Heart right ventricle (tissue), 16 donors: Measurements from ENCODE around the gene HACD1. TPM values are rescaled to one million over a fixed set of nuclear protein-coding genes. Genes with fewer than 3 reads are reported as not detected.
"Not testable (repeated sequence)": the region's sequence is repeated elsewhere in the genome, so short reads cannot be mapped to it uniquely, and the experiment has no call there.

Source experiments
- ATAC-seq, 8 donors: fragments of 200-7000 bp; cut with Tn5 transposase; one replicate each; pipeline ENCODE4 v1.9.1; 2020; ENCODE audit warnings: mild to moderate bottlenecking in 8 of 8, moderate library complexity in 8 of 8, moderate number of reproducible peaks in 1 of 8
- DNase-seq, 2 donors: peaks; one replicate each; pipeline ENCODE4 v3.0.0-alpha.2; 2020
- H3K27ac ChIP-seq, 10 donors: fragments of 200-600 bp; sonication (generic) in 2 of 10; one replicate each; pipeline versions ENCODE4 v1.5.0 to v1.8.0; 2020 to 2022; ENCODE audit warnings: mild to moderate bottlenecking in 3 of 10
- H3K27me3 ChIP-seq, 7 donors: fragments of 200-600 bp; one replicate each; pipeline ENCODE4 v1.8.0; 2021 to 2022; ENCODE audit warnings: mild to moderate bottlenecking in 2 of 7
- H3K36me3 ChIP-seq, 9 donors: fragments of 200-600 bp; sonication (generic) in 1 of 9; one replicate each; pipeline versions ENCODE4 v1.5.0 to v1.8.0; 2020 to 2022; ENCODE audit warnings: mild to moderate bottlenecking in 2 of 9
- H3K4me1 ChIP-seq, 9 donors: fragments of 200-600 bp; sonication (generic) in 1 of 9; one replicate each; pipeline versions ENCODE4 v1.5.0 to v1.8.0; 2020 to 2022; ENCODE audit warnings: mild to moderate bottlenecking in 4 of 9
- H3K4me3 ChIP-seq, 10 donors: fragments of 200-600 bp; sonication (generic) in 2 of 10; one replicate each; pipeline versions ENCODE4 v1.5.0 to v1.8.0; 2020 to 2022; ENCODE audit warnings: mild to moderate bottlenecking in 7 of 10, moderate library complexity in 2 of 10
- H3K9me3 ChIP-seq, 11 donors: fragments of 200-600 bp in 10 of 11; sonication (generic) in 2 of 11; one replicate each; pipeline versions ENCODE4 v1.5.0 to v1.8.0; 2013 to 2022; ENCODE audit warnings: mild to moderate bottlenecking in 2 of 11, control low read depth in 1 of 11, moderate library complexity in 1 of 11
- WGBS, 2 donors: extraction: QIAGEN DNeasy Blood & Tissue Kit; methylation state at CpG; one replicate each; pipeline ENCODE4 v1.1.7; 2013; ENCODE audit warnings: inconsistent platforms in 1 of 2; 5-methylcytosine and 5-hydroxymethylcytosine counted together
- intact Hi-C, 10 donors: fragments of 100-400 bp; cut with DNase I; formaldehyde crosslinking; loops; one replicate each; pipeline versions ENCODE4 v1.11.1 to v1.14.2; 2022
- polyA plus RNA-seq, 2 donors: library from polyadenylated mRNA; stranded (reverse); fragments of 200-250 nt; gene quantifications; one replicate each; pipeline ENCODE4 v1.2.3, GENCODE V29; 2013
- total RNA-seq, 10 donors: library from RNA; stranded (reverse); fragmentation: NEBNext Ultra II Directional in 3 of 10; extraction: Animal tissue kit (Norgen Biotek cat#: 25700) in 3 of 10; gene quantifications; one replicate each; pipeline versions ENCODE4 v1.2.1 to v1.2.4, GENCODE V29; 2021 to 2023
- TF ChIP-seq, protein P1 (sequence below), 9 donors: fragments of 200-600 bp; sonication (generic) in 2 of 9; IDR thresholded peaks; one replicate each; pipeline versions ENCODE4 v1.5.0 to v1.8.0; 2021 to 2022; ENCODE audit warnings: antibody characterized with exemption in 9 of 9, mild to moderate bottlenecking in 5 of 9, moderate library complexity in 1 of 9
- donor health status: Arrhythmogenic right ventricular cardiomyopathy.
- donor health status: ischemic (EF 13 %, LVEDD 7.1; RV severe dilation, severe dysfunction).
- donor health status: healthy with polysubstance abuse.
- donor health status: DM: no; HTN: yes; CAD: no.
- donor health status: DM: no; HTN: no; CAD: no.
- donor health status: ischemic (EF 25% LVEDD 6.9; RV normal size, moderate dysfunction).
- donor health status: ischemic (EF 25% LVEDD 5.7; RV mildly dilated, moderate dysfunction).
- donor health status: healthy.
- donor health status: DM: yes; HTN: yes; CAD: no.
- donor health status: Ischemic cardiomyopathy.
- donor health status: ischemic (EF 35%, LVEDD 5.7; RV mildly dilated, moderate dysfunction).
- donor health status: nonischemic (EF 11% LVEDD 7.7; RV severe dilation, severe dysfunction).
- donor health status: DM: yes; HTN: yes; CAD: no.
- donor health status: PGD.
- donor health status: ischemic (EF 29% LVEDD 5.4; RV normal size, mild dysfunction).
- donor health status: nonischemic (EF 23%, LVEDD 6.1; RV moderate dilation, normal function).

HACD1 gene
- total and polyA plus RNA-seq, 12 donors, result 109 to 242 (median 170) TPM

DNA sequence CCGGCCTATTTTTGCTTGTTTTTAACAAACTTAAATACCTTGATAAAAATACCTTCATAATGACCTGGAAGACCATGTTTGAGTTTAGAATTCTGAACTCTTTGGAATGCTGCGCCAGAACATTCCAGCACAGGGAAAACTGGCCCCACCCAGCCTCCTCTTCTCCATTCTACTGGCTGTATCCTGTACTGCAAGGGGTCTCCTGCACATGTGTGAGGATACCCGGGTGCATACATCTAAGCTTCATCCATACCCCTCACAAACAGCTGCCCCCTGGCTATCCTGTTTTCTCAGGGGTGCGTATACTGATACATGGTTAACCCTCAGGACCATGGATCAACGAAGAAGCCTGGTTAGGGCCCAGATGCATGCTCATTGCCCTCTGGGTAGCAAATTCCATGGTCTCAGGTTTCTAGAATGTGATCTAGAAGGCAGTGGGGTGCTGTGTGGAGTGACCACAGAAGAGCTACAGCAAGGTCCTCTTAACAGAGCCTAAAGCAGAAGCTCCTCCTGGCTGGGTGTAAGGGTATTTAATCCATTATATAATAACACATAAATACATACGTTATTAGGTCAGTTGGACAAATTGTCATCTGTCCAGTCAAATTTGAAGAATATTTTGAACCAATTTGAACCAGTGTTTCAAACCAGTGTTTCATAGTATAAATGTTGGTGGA, 26.1 kb downstream of the HACD1 start:
- WGBS, 2 donors, result 91 to 95% methylated on average over 6 of the region's 6 CpGs
- Histone ChIP-seq H3K9me3 (no peaks in the 10 kb centered on the region), H3K4me3 (no peak overlapping the region), H3K36me3 (peaks cover 0 to 36% (median 0%) of the 10 kb centered on the region in 9 donors), H3K27ac (no peak overlapping the region), H3K27me3 (no peaks in the 10 kb centered on the region), H3K4me1 (peaks cover 0 to 9% (median 0%) of the 10 kb centered on the region in 9 donors)
- TF ChIP-seq, protein P1, sequence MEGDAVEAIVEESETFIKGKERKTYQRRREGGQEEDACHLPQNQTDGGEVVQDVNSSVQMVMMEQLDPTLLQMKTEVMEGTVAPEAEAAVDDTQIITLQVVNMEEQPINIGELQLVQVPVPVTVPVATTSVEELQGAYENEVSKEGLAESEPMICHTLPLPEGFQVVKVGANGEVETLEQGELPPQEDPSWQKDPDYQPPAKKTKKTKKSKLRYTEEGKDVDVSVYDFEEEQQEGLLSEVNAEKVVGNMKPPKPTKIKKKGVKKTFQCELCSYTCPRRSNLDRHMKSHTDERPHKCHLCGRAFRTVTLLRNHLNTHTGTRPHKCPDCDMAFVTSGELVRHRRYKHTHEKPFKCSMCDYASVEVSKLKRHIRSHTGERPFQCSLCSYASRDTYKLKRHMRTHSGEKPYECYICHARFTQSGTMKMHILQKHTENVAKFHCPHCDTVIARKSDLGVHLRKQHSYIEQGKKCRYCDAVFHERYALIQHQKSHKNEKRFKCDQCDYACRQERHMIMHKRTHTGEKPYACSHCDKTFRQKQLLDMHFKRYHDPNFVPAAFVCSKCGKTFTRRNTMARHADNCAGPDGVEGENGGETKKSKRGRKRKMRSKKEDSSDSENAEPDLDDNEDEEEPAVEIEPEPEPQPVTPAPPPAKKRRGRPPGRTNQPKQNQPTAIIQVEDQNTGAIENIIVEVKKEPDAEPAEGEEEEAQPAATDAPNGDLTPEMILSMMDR (IDR thresholded peaks at IDR 0.05), result no peak
- intact Hi-C loops, result loop anchor here in 3 of 10 donors (10.0 kb wide), 2 partner anchors 116 to 186 kb away; no protein-coding TSS in a partner anchor
- ATAC-seq, result peak in 4 of 8 donors; percentile 6 to 51 (median 24)
- no peak for DNase-seq

DNA sequence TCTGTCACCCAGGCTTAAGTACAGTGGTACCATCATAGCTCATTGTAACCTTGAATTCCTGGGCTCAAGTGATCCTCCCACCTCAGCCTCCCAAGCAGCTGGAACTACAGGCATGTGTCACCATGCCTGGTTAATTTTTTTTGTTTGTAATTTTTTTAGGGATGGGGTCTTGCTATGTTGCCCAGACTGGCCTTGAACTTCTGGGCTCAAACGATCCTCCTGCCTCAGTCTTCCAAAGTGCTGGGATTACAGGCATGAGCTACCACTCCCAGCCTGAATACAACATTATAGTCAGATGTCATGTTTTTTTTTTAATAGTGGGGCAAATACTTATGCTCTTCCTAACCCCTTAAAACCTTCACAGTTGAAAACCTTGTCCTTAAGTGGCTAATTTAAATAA, 27.9 kb downstream of the HACD1 start:
- intact Hi-C loops, result loop anchor here in 2 of 10 donors (10.0 kb wide), 1 partner anchor 135 kb away; the partner anchor contains the start of gene ST8SIA6 (in 2 of the 2)
- not testable (repeated sequence) for H3K27ac ChIP-seq, H3K27me3 ChIP-seq, ATAC-seq, DNase-seq, H3K4me3 ChIP-seq, H3K9me3 ChIP-seq, H3K4me1 ChIP-seq
- peaks cover 0 to 33% (median 0%) of the 10 kb centered on the region in 9 donors for H3K36me3 ChIP-seq
- WGBS, 2 donors, result 95 to 96% methylated on average over 1 of the region's 1 CpG

DNA sequence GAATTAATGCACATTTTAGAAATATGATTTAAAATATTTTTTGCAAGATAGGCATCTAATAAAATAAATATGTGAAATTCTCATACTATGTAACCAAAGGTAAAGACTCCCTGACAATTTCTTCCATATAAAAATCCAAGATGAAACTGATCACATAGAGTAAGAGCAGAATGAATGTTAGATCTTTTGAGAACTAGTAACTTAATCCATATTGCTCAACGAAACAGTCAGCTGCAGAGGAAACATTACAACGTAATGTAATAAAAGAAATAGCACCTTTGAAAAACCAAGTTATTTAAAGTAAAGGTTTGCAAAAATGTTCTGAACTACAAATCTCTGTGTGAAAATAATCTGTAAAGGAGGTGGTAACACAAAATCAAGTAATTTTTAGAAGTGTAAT, 28.8 kb downstream of the HACD1 start:
- no peak overlapping the region for H3K4me3 ChIP-seq
- ATAC-seq (no peak), DNase-seq (no peak)
- peaks cover 0 to 24% (median 0%) of the 10 kb centered on the region in 9 donors for H3K36me3 ChIP-seq
- H3K9me3 ChIP-seq, result no peaks in the 10 kb centered on the region
- 86 to 87% methylated on average over 2 of the region's 2 CpGs for WGBS, 2 donors
- intact Hi-C loops, result loop anchor here in 2 of 10 donors (10.0 kb wide), 1 partner anchor 134 kb away; the partner anchor contains the start of gene ST8SIA6 (in 2 of the 2)
- H3K27me3 ChIP-seq, result no peaks in the 10 kb centered on the region
- H3K4me1 ChIP-seq, result peaks cover 0 to 9% (median 0%) of the 10 kb centered on the region in 9 donors
- no peak overlapping the region for H3K27ac ChIP-seq
- TF ChIP-seq, protein P1 (IDR thresholded peaks at IDR 0.05), result no peak

DNA sequence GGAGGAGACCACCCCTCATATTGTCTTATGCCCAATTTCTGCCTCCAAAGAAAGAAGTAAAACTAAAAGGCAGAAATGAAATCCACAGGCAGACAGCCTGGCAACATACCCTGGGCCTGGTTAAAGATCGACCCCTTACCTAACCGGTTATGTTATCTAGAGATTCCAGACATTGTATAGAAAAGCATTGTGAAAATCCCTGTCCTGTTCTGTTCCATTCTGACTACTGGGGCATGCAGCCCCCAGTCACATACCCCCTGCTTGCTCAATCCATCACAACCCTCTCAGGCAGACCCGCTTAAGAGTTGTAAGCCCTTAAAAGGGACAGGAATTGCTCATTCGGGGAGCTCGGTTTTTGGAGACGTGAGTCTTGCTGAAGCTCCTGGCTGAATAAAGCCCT, 29.9 kb downstream of the HACD1 start:
- H3K9me3 ChIP-seq, DNase-seq, H3K4me3 ChIP-seq, H3K27me3 ChIP-seq, ATAC-seq, H3K4me1 ChIP-seq, H3K27ac ChIP-seq: not testable (repeated sequence)
- intact Hi-C loops, result loop anchor here in 2 of 10 donors (10.0 kb wide), 1 partner anchor 133 kb away; the partner anchor contains the start of gene ST8SIA6 (in 2 of the 2)
- 73 to 84% methylated on average over 6 of the region's 6 CpGs for WGBS, 2 donors
- peaks cover 0 to 13% (median 0%) of the 10 kb centered on the region in 9 donors for H3K36me3 ChIP-seq

DNA sequence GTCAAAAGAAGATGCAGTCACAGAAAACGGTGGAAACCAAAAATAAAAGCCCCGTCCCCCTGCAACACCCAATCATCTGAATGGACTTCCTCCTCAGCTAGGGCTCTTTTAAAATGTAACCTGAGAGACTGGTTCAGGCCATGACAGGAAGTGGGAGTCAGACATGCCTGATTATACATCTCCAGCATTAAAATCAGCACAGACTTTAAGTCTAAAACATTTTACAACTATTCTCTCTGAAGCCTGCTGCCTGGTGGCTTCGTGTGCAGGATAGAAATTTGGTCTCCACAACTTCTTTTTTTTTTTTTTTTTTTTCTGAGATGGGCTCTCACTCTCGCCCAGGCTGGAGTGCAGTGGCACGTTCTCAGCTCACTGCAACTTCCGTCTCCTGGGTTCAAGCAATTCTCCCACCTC, 30.3 kb downstream of the HACD1 start:
- H3K27ac ChIP-seq, result no peak overlapping the region
- ATAC-seq, result peak in 6 of 8 donors; percentile 11 to 58 (median 40)
- intact Hi-C loops, result loop anchor here in 2 of 10 donors (10.0 kb wide), 1 partner anchor 132 kb away; the partner anchor contains the start of gene ST8SIA6 (in 2 of the 2)
- H3K9me3 ChIP-seq, result no peaks in the 10 kb centered on the region
- no peaks in the 10 kb centered on the region for H3K27me3 ChIP-seq
- peaks cover 0 to 12% (median 0%) of the 10 kb centered on the region in 9 donors for H3K36me3 ChIP-seq
- TF ChIP-seq, protein P1 (IDR thresholded peaks at IDR 0.05), result no peak
- no peak overlapping the region for H3K4me3 ChIP-seq
- 30 to 34% methylated on average over 6 of the region's 6 CpGs for WGBS, 2 donors
- H3K4me1 ChIP-seq, result peaks cover 0 to 9% (median 0%) of the 10 kb centered on the region in 9 donors
- DNase-seq, result no peak
